Smooth muscle cell of the brain vasculature (primary cell): Measurements from ENCODE around the gene ERV3-1.
"Not testable (repeated sequence)": the region's sequence is repeated elsewhere in the genome, so short reads cannot be mapped to it uniquely, and the experiment has no call there.

Experiments used
- DNase-seq: peaks from one replicate; pipeline ENCODE4 v3.0.0-alpha.2; 2012; ENCODE audit warnings: low read depth, low spot score

The ERV3-1 gene

DNA sequence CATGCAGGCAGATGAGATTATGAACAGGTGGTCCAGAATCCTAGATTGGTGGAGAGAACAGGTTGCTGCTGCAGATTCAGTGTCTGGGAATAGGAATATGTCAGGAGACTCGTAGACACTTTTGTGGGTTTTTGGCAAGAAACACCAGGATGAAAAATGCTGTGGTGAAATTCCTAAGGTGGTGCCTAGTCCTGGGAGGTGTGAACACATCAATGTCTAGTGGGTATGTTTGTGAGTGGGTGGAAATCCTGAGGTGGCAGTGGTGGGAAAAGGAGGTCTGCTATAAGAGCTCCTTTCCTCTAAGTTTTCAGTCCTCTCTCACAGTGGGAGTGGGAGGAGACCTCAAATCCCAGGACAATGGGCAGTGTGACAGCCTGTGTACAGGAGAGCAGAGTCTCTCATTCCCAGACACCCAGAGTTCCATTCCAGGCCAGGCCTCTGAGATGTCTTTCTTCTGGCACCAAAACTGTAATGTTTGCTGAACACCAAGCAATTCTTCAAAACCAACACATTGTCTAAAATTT is 5.1 kb downstream of the ERV3-1 start:
- DNase-seq = no peak

GRCh38 chr7:64999165-65000004 is 7.1 kb downstream of the ERV3-1 start:
- no peak for DNase-seq

DNA sequence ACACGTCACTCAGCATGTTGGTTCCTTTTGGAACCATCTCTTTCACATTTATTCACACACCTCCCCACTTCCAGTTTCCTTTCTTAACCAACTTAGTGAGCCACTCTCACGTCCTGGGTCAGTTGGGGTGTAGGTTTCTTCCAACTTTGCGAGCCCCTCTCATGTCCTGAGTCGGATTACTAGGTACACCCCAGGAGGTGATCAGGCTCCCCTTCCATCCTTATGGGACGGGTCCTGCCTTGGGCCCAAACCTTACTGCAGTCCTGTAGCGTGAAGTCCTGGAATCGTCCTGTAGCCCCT is 7.7 kb downstream of the ERV3-1 start:
- no peak for DNase-seq

DNA sequence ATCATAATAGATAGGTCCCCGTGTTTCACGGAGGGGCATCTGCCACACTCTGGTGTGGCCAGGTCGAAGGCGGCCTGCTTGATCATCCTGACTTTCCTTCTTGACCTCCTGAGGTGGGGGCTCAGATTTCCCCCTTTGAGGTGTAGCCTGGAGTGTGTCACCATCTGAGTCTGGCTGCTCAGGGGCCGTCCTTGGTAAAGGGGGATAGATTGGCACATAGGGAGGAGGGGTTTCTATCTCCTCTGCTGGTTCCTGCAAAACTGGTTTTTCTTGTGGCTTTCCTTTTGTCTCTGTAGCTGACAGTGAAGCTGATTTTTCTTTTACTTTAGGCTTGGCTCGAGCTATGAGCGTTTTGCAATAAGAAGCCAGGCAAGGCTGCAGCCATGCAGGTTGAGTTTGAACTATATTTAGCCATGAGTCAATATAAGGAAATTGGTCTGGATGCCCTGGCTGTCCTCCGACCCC is 8.5 kb downstream of the ERV3-1 start:
- DNase-seq = no peak

- DNase-seq = no peak
Observed at GRCh38 chr7:64997164-64997908, 9.2 kb downstream of the ERV3-1 start.

DNA sequence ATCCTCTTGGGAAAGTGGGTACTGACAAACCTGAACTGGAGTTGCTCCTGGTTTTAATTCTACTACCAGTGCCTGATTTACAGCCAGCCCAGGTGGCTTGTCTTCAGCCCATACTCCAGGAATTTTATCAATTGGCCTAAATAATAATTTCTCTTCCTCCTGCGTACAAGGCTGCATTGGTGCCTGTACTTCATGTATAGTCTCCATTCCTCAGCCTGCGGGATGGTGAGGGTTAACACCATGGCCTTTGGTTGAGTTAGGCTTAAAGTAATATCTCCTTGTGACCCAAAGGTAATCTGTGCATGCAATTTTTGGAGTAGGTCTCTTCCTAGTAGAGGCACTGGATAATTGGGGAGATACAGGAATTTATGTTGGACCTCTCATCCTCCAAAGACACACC is 10.2 kb downstream of the ERV3-1 start:
- no peak for DNase-seq

DNA sequence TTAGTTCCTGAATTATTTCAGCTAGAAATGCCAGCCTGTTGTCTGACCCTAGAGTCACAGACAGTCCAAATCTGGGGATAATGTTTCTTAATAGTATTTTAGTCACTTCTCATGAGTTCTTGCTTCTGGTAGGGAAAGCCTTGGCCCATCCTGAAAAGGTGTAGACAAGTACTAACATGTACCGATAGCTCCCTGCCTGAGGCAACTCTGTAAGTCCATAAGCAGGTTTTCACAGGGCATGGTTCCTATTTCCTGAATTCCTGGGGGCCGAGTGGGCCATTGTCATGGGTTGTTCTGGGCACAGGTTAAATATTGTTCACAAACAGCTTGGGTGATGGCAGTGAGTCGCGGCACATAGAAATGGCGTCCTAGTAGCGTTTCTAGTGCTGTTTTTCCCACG is 12.6 kb downstream of the ERV3-1 start:
- DNase-seq = no peak

- DNase-seq = no peak
Observed at GRCh38 chr7:64992971-64993370, 13.5 kb downstream of the ERV3-1 start.

DNA sequence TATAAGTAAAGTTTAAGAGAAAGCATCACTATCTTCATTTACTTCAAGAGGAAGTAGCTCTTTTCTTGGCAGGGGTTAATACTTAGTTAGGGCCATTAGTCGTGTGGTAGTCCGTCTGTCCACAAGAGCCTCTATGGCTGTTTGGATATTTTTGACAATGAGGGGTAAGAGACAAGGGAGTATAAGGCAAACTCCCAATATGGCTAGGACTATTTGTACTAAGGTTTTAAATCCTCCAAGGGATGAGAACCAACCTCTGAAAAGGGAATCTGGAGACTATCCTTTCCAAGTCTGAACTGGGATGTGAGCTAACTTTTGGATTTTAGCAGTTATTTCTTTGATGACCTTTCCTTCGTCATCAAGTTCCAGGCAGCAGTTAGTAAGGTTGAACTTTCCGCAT is 15.6 kb downstream of the ERV3-1 start, which contains the start of gene ZNF117:
Gene ZNF117, minus strand, starts transcription at position 101 of the 400 bp plus-strand sequence.
- no peak for DNase-seq

- DNase-seq = no peak
Observed at GRCh38 chr7:64990216-64990615, 16.3 kb downstream of the ERV3-1 start.

GRCh38 chr7:64978497-64979203 is 27.8 kb downstream of the ERV3-1 start:
- no peak for DNase-seq

DNA sequence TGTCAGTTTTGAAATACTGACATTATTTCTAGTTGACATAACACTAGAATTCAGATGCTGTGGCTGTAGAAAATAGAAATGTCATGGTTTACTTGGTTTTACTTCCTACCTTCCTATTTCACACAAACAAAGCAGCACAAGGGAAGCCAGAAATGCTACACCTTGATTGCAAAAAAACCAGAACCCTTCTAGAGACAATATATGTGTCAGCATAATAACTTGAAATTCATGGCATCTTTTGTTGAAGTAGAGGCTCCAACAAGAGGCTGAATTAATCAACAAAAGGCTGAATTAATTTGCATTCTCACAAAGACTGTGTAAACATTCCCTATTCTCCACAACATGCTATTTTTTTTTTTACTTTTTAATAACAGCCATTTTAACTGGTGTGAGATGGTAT is 40.9 kb downstream of the ERV3-1 start:
- DNase-seq = no peak

DNA sequence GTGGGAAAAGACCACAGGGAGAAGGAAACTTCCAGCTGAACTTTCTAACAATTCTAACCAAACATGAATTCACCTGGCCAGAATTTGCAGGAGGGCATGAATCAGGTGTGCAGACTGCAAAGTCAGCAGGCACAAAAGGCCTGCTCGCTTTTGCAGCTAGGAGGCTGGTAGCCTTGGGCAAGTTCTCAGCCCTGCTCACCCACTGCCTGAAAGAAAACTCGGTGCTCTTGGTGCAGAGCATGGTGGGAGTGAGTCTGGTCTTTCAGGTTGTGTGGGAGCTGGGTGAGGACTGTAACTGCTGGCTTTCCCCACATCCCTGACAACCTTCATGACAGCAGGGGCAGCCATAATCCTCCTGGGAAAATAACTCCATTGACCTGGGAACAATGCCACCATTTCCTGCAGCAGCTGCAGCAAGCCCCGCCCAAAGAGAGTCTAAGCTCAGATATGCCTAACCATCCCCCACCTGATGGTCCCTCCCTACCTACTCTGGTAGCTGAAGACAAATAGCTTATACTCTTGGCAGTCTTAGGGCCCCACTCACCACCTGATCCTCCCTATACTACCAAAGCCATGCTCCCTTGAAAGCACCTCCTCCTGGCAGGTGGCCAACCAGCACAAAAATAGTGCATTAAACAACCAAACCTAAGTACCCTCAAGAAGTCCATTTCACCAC is 47.3 kb downstream of the ERV3-1 start:
- DNase-seq = no peak

- DNase-seq = peak; percentile 9
Observed at GRCh38 chr7:64951250-64951848, 55.1 kb downstream of the ERV3-1 start.

DNA sequence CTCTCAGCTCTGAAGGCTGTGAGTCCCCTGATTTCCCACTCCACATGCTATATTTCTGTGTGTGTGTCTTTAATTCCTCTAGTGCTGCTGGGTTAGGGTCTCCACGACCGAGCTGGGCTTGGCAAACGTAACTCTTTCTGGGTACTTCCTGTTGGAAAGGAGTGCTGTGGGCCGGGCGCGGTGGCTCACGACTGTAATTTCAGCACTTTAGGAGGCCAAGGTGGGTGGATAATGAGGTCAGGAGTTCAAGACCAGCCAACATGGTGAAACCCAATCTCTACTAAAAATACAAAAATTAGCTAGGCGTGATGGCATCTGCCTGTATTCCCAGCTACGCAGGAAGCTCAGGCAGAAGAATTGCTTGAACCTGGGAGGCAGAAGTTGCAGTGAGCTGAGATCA is 55.8 kb downstream of the ERV3-1 start:
- DNase-seq = not testable (repeated sequence)

GRCh38 chr7:64948774-64949173 is 57.7 kb downstream of the ERV3-1 start:
- DNase-seq = not testable (repeated sequence)

GRCh38 chr7:64947252-64948000 is 59.1 kb downstream of the ERV3-1 start:
- no peak for DNase-seq

GRCh38 chr7:64946772-64947171 is 59.7 kb downstream of the ERV3-1 start:
- DNase-seq = no peak

- no peak for DNase-seq
Observed at GRCh38 chr7:64945503-64946175, 60.8 kb downstream of the ERV3-1 start.
